Smooth muscle cell (in vitro differentiated cells): ENCODE results near the gene SMYD3. TPM values are rescaled to one million over a fixed set of nuclear protein-coding genes. Genes with fewer than 3 reads are reported as not detected.

Experiments
- DNase-seq: peaks from one replicate; lab custom pipeline; 2025; ENCODE audit not compliant: unreplicated experiment; lab: John Stamatoyannopoulos, UW
- H2AFZ ChIP-seq: fragments of 200-600 bp; sonication (generic); 2 replicates; pipeline ENCODE4 v1.6.0; 2016; ENCODE audit warnings: antibody characterized with exemption, low read depth, mild to moderate bottlenecking
- H3F3A ChIP-seq: fragments of 200-600 bp; sonication (generic); 2 replicates; pipeline ENCODE4 v1.6.0; 2017; ENCODE audit warnings: antibody characterized with exemption, low read depth
- H3K27ac ChIP-seq: fragments of 200-600 bp; sonication (generic); 2 replicates; pipeline ENCODE4 v1.5.1; 2016; ENCODE audit warnings: low read depth, mild to moderate bottlenecking
- H3K27me3 ChIP-seq: fragments of 200-600 bp; sonication (generic); 2 replicates; pipeline ENCODE4 v1.6.1; 2016; ENCODE audit warnings: low read depth, mild to moderate bottlenecking
- H3K36me3 ChIP-seq: fragments of 200-600 bp; sonication (generic); 2 replicates; pipeline ENCODE4 v1.5.1; 2016; ENCODE audit warnings: low read depth
- H3K4me1 ChIP-seq: fragments of 200-600 bp; sonication (generic); 2 replicates; pipeline ENCODE4 v1.5.1; 2016; ENCODE audit warnings: low read depth
- H3K4me2 ChIP-seq: fragments of 200-600 bp; sonication (generic); 2 replicates; pipeline ENCODE4 v1.6.0; 2016; ENCODE audit warnings: mild to moderate bottlenecking
- H3K4me3 ChIP-seq: fragments of 200-600 bp; sonication (generic); 2 replicates; pipeline ENCODE4 v1.5.1; 2016; ENCODE audit warnings: mild to moderate bottlenecking
- H3K79me2 ChIP-seq: fragments of 200-600 bp; sonication (generic); 2 replicates; pipeline ENCODE4 v1.6.0; 2016; ENCODE audit warnings: low read depth, mild to moderate bottlenecking
- H3K9ac ChIP-seq: fragments of 200-600 bp; sonication (generic); 2 replicates; pipeline ENCODE4 v1.6.0; 2016; ENCODE audit warnings: low read depth
- H3K9me3 ChIP-seq: fragments of 200-600 bp; sonication (generic); replicated peaks from 2 replicates; pipeline ENCODE4 v1.5.1; 2016; ENCODE audit warnings: low read depth
- H4K20me1 ChIP-seq: fragments of 200-600 bp; sonication (generic); 2 replicates; pipeline ENCODE4 v1.6.0; 2016; ENCODE audit warnings: low read depth
- WGBS: methylation state at CpG from one replicate; pipeline ENCODE4 v1.1.7; 2016; ENCODE audit warnings: low lambda C conversion rate; 5-methylcytosine and 5-hydroxymethylcytosine counted together
- polyA plus RNA-seq: library from polyadenylated mRNA; unstranded; fragments of >200 nt; fragmentation: Nextera tagmentation; extraction: Ambion mirVana; gene quantifications from 2 replicates; pipeline ENCODE4 v1.2.1, GENCODE V29; 2016
- total RNA-seq: library from RNA; depleted of rRNA; stranded (reverse); fragments of >200 nt; gene quantifications from 2 replicates; pipeline ENCODE4 v1.2.3, GENCODE V29; 2014
- TF ChIP-seq, protein P1 (sequence below): fragments of 200-600 bp; sonication (generic); IDR thresholded peaks from 2 replicates; pipeline ENCODE4 v1.5.1; 2017; ENCODE audit warnings: borderline replicate concordance, mild to moderate bottlenecking, antibody characterized with exemption; ENCODE audit not compliant: insufficient read depth, poor library complexity, severe bottlenecking

SMYD3 gene
- total and polyA plus RNA-seq, 2 experiments from 2014 or later: 162 to 301 TPM

DNA sequence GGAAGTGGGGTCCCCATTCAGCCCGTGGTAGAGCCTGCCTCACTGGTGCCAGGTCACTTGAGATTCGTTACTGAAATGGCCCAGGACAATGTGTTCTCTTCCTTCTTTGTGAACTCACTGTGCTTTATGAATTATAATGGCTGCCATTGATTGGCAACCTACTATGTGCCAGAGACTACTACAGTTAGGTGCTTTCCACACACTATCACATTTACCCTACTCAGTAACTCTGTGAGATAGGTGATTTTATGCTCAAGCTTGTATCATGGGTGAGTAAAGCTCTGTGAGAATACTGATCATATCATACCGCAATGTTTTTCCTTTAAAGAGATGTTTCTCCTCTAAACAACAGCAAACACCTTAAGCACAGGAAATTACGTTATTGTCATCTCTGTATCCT, 225.9 kb downstream of the SMYD3 start:
- Histone ChIP-seq H3F3A (peaks cover 9% of the 10 kb centered on the region), H3K9ac (no peak overlapping the region), H3K27ac (no peak overlapping the region), H3K36me3 (no peaks in the 10 kb centered on the region), H3K79me2 (no peaks in the 10 kb centered on the region), H3K4me1 (no peaks in the 10 kb centered on the region), H3K4me3 (no peak overlapping the region), H2AFZ (no peak overlapping the region), H3K9me3 (no peaks in the 10 kb centered on the region), H3K27me3 (no peaks in the 10 kb centered on the region), H4K20me1 (peaks cover 7% of the 10 kb centered on the region), H3K4me2 (no peak overlapping the region)
- 94% methylated on average over 4 of the region's 4 CpGs for WGBS
- TF ChIP-seq, protein P1, sequence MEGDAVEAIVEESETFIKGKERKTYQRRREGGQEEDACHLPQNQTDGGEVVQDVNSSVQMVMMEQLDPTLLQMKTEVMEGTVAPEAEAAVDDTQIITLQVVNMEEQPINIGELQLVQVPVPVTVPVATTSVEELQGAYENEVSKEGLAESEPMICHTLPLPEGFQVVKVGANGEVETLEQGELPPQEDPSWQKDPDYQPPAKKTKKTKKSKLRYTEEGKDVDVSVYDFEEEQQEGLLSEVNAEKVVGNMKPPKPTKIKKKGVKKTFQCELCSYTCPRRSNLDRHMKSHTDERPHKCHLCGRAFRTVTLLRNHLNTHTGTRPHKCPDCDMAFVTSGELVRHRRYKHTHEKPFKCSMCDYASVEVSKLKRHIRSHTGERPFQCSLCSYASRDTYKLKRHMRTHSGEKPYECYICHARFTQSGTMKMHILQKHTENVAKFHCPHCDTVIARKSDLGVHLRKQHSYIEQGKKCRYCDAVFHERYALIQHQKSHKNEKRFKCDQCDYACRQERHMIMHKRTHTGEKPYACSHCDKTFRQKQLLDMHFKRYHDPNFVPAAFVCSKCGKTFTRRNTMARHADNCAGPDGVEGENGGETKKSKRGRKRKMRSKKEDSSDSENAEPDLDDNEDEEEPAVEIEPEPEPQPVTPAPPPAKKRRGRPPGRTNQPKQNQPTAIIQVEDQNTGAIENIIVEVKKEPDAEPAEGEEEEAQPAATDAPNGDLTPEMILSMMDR: no peak
- no peak for DNase-seq

DNA sequence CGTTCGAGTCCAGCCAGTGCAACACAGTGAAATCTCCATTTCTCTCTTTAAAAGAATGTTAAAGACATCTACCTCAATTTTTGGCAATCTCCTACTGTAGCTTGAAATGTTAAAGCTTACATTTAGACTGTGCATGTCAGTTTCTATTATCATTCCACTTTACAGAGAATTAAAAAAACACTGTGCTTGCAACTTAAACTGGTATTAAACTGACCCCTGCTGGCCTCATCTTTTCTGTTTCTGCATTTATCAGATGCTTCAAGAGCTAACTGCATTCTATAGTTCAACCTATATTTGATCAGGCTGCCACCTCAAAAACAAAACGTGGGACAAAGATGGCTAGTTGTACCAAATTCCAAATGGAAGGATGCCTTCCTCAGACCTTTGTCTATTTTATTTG, 226.5 kb downstream of the SMYD3 start:
- Histone ChIP-seq H3K4me3 (no peak overlapping the region), H3K27ac (no peak overlapping the region), H3K27me3 (no peaks in the 10 kb centered on the region), H2AFZ (no peak overlapping the region), H4K20me1 (peaks cover 7% of the 10 kb centered on the region), H3K36me3 (no peaks in the 10 kb centered on the region), H3K4me1 (no peaks in the 10 kb centered on the region), H3K9ac (no peak overlapping the region), H3K4me2 (no peak overlapping the region), H3K9me3 (no peaks in the 10 kb centered on the region), H3K79me2 (no peaks in the 10 kb centered on the region), H3F3A (peaks cover 9% of the 10 kb centered on the region)
- TF ChIP-seq, protein P1: peak; percentile 44
- 96% methylated on average over 3 of the region's 3 CpGs for WGBS
- DNase-seq: no peak

DNA sequence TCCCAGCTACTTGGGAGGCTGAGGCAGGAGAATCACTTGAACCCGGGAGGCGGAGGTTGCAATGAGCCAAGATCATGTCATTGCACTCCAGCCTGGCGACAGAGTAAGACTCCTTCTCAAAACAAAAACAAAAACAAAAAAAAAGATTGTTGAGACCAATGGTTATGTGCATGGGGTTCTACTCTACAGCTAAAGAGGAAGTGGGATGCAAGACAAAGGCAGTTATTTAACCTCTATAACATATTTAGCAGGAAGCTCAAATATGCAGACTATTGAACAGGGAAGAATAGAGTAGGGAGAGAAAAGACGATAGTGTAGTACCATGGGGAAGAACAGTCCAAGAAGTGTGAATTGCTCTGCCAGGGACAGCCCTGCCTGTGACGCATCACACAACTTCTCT, 227.7 kb downstream of the SMYD3 start:
- TF ChIP-seq, protein P1: no peak
- no peaks in the 10 kb centered on the region for H3K9me3 ChIP-seq

DNA sequence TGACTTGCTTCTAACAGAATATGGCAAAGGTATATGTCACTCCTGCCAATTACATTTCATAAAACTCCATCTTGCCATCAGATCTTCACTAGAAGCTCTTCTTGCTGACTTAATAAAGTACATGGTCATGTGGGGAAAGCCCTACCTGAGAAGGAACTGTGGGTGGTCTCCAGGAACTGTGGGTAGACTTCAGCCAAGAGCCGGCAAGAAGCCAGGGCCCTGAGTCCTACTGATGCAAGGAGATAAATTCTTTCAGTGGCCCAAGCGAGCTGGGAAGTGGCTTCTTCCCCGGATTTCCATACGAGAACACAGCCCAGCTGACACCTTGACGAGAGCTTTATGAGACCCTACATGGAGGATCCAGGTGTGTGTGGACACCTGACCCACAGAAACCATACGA, 228.7 kb downstream of the SMYD3 start:
- no peak for DNase-seq
- H3K36me3 ChIP-seq: no peaks in the 10 kb centered on the region
- H3F3A ChIP-seq: peaks cover 16% of the 10 kb centered on the region
- H3K9ac ChIP-seq: no peak overlapping the region
- no peak overlapping the region for H2AFZ ChIP-seq
- no peaks in the 10 kb centered on the region for H3K27me3 ChIP-seq
- H3K79me2 ChIP-seq: no peaks in the 10 kb centered on the region
- no peak overlapping the region for H3K27ac ChIP-seq
- TF ChIP-seq, protein P1: no peak
- H3K9me3 ChIP-seq: no peaks in the 10 kb centered on the region
- H3K4me3 ChIP-seq: no peak overlapping the region
- H3K4me1 ChIP-seq: peaks cover 9% of the 10 kb centered on the region
- no peak overlapping the region for H3K4me2 ChIP-seq
- 89% methylated on average over 6 of the region's 6 CpGs for WGBS
- H4K20me1 ChIP-seq: peaks cover 5% of the 10 kb centered on the region

More for the DNA sequence above, 227.7 kb downstream of the SMYD3 start:
- Histone ChIP-seq H3K9ac (no peak overlapping the region), H3K27me3 (no peaks in the 10 kb centered on the region), H3K4me3 (no peak overlapping the region), H3K36me3 (no peaks in the 10 kb centered on the region), H2AFZ (no peak overlapping the region), H3K4me2 (no peak overlapping the region), H3F3A (peaks cover 16% of the 10 kb centered on the region), H3K4me1 (peaks cover 5% of the 10 kb centered on the region), H4K20me1 (peaks cover 7% of the 10 kb centered on the region), H3K79me2 (no peaks in the 10 kb centered on the region), H3K27ac (no peak overlapping the region)
- WGBS: 90% methylated on average over 5 of the region's 5 CpGs
- DNase-seq: no peak
